A673 (cell line): Measurements from ENCODE around the gene PNPLA1.

Experiments
- CTCF ChIP-seq: fragments of 300-800, 200-600 bp; sonication (generic); conservative IDR thresholded peaks from 2 replicates; pipeline ENCODE4 v1.5.1; 2017; ENCODE audit warnings: low read depth, mild to moderate bottlenecking, antibody characterized with exemption, low read length, moderate library complexity, mixed read lengths
- EZH2 ChIP-seq: fragments of 200-600 bp; sonication (generic); IDR thresholded peaks from 2 replicates; pipeline ENCODE4 v1.6.1; 2017; ENCODE audit warnings: borderline replicate concordance, low read depth, mild to moderate bottlenecking, mixed read lengths, antibody characterized with exemption, low read length; ENCODE audit not compliant: poor library complexity, severe bottlenecking

GRCh38 chr6:36346486-36347273 is 76.8 kb downstream of the PNPLA1 start:
- TF ChIP-seq EZH2 = no peak
- no peak for TF ChIP-seq CTCF
